GM03348 (cell line): ENCODE results near the gene MUC20.
"Not testable (repeated sequence)": the region's sequence is repeated elsewhere in the genome, so short reads cannot be mapped to it uniquely, and the experiment has no call there.

ENCODE experiments used
- DNase-seq: peaks from one replicate; pipeline ENCODE4 v3.0.0; 2012; ENCODE audit warnings: low spot score

MUC20 gene

GRCh38 chr3:195731356-195731905 lies 10.7 kb downstream of the MUC20 start:
- no peak for DNase-seq

DNA sequence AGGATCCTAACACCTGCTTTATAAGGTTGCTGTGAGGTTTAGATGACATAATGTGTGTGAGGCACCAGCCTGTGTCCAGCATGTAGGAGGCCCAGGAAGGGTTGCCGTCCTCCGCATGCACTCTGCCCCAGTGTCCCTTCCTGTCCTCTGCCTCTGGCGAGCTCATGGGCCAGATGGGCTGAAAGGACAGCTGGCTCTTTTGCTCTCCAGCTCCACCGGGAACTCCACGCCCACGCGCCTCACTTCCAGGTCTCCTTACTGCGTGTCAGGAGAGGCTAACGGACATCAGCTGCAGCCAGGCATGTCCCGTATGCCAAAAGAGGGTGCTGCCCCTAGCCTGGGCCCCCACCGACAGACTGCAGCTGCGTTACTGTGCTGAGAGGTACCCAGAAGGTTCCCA lies 12.2 kb downstream of the MUC20 start:
- no peak for DNase-seq

DNA sequence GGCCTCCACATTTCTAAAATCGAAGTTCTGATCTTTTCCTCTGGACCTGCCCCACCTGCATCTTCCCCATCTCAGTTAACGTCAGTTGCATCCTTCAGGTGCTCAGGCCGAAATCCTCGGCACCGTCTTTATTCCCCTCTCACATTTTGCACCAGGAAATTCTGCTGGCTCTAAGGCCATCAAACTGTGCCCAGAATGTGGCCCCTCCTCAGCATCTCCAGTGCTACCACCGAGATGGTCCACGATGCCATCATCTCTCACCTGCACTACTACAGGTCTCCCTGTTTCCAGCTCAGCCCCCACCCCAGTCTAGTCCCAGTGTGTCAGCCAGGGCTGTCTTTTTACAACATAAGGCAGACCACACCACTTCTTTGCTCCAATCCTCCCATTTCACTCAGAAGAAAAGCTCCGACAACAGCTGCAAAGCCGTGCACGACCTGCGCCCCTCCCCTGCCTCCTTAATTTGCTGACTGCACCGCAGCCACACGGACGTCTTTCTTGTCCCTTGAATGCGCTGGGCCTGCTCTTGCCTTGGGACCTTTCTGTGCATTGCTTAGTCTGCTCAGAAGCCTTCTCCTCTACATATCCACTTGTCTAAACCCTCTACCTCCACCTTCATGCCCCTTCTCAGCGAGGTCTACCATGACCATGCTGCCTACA lies 14.4 kb downstream of the MUC20 start:
- DNase-seq: no peak

DNA sequence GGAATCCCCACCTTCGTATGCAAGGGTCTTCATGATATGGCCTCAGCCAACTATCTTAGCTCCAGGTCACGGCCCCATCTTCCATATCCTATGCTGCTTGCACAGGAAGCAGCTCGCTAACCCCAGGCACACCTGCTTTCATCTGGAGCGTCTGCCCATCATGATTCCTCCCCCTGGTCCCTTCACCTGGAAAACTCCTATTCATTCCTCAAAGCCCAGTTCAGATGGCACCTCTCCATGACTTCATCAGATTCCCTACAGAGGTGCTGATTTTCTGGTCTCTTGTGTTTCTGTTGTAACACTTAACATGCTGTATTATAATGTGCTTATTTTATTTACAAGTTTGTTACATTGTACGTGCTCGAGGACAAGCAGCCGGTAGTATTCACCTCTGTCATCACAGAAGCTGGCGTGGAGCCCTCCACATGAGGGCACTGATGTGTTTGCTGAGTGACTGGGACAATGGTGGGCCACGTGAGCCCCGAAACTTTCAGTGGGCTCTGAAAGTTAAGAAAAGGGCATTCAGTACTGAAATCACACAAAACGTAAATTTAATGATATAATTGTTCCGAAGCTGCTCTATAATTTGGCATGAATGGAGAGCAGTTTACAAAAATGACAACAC lies 16.2 kb downstream of the MUC20 start:
- DNase-seq: no peak

DNA sequence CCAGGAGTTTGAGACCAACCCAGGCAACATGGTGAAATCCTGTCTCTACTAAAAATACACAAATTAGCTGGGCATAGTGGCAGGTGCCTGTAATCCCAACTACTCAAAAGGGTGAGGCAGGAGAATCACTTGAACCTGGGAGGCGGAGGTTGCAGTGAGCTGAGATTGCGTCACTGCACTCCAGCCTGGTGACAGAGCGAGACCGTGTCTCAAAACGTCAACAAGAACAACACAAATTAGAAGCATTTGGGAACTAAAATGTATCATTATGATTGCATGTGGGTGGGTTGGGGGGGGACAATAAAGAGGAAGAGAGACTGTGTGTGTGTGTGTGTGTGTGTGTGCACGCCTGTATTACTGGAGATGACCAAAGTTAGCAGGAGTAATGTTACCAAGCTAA lies 17.0 kb downstream of the MUC20 start:
- DNase-seq: not testable (repeated sequence)

DNA sequence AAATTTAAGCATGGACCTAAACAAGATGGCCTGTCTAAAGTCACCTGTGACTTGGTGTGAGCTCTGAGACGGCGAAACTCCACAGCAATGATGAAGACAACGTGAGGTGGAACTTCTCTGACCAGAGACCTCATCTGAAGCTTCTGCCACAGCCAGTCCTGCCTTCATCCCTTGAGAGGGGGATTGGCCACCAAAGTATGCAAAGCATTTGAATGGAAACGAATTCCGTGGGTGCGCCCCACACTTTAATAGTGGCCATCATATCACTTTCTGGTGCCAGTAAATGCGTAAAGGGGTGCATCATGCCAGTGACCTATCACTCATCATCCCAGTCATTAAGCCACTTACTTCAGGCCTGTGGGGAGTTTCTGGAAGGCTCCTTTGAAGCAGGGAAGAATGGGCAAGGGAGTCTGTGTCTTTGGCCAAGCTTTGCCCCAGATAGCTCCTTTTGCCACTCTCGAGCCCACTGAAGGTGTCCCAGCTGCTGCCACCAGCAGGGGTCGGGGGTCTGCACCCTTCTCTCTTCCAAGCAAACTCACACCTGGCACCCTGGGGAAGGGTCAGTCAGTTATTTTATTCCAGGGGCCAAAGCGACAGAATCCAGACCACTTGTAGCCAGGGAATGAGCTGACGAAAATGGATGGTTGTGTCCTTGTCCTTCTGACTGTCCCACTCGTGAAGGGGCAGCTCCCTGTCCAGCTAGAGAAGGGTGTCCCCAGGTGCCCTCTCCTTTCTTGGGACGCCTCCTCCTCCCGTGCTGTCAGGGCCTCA lies 17.7 kb downstream of the MUC20 start:
- no peak for DNase-seq

DNA sequence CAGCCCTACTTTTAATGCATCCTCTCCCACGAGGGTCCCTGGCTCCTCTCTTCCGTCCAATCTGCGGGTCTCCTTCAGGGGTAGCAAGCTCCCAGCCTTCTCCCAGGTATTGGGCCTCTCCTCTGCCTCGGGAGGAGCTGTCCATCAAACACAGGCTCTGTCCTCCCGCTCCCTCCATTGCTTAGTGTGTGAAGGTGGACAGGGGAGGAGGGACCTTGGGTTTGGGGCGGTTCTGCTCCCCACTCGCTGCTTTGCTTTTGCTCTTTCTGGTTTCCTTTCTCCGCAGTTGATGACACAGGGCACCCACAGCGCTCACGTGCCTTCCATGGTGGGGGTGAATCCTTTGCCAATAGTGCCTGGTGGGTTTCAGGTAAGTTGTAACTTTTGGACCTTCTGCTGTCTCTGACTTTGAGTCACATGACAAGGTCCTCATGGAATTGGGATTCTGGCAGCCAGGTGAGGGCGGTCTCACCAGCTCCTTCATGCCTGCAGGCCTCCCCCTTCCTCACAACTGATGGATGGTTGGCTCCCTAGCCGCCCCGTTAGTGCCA lies 18.9 kb downstream of the MUC20 start:
- no peak for DNase-seq

GRCh38 chr3:195744437-195744836 lies 23.7 kb downstream of the MUC20 start:
- no peak for DNase-seq

DNA sequence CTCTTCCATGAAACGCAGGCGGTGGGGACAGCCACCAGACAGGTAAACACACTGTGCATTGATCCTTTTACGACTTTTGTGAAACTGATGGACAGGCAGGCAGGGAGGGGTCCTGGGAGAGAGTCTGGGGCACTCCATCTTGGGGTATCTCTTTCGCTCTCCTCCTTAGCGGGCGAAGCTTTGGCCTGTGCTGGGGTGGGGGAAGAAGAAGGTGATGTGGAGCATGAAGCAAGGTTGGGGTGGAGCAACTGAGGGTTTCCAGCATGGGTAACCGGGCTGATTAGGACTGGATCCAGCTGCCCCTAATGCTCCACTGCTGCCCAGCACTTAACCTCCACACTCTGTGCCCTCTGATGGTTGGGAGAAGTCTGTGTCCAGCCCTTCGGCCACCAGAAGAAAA lies 25.6 kb downstream of the MUC20 start:
- no peak for DNase-seq

DNA sequence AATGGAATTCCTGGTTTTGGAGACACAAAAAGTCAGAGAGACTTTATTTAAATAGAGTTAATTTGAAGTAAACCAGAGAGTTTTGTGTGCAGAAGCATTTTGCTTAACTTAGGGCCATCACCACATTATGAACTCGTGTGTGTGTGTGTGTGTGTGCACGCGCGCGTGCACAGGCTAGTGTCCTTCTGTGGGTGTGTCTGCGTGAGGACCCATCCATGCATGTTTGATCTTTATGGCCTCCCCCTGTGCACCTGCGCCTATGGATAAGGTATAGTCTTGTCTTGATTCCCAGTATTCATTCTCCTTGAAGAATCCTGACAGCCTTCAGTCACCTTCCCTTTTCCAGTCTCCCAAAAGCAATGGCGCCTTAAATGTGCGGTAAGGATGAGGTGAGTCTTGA lies 26.0 kb downstream of the MUC20 start:
- no peak for DNase-seq

GRCh38 chr3:195748661-195749060 lies 27.9 kb downstream of the MUC20 start:
- no peak for DNase-seq

GRCh38 chr3:195749101-195749500 lies 28.3 kb downstream of the MUC20 start:
- not testable (repeated sequence) for DNase-seq

- DNase-seq: no peak
Measured at GRCh38 chr3:195750797-195751520, 30.2 kb downstream of the MUC20 start.

DNA sequence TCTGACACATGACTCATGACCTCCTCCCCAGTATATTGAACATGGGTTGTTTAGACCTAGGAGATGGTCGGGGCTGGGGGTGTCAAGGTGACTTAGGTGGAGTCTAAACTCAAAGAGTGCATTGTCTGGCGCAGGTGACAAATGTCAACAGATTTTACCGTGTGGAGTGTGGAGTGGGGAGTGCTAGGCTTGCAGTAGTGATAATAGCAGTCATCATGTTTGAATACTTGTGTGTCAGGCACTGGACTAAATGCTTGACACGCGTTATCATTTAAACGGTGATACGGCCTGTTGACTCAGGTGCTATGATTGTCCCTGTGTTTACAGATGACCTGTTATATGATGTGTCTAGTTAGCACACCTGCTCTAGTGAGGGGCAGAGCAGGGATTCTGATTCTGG lies 30.8 kb downstream of the MUC20 start:
- no peak for DNase-seq

GRCh38 chr3:195752066-195752465 lies 31.3 kb downstream of the MUC20 start:
- no peak for DNase-seq

GRCh38 chr3:195752546-195753331 lies 32.0 kb downstream of the MUC20 start:
- DNase-seq: no peak

DNA sequence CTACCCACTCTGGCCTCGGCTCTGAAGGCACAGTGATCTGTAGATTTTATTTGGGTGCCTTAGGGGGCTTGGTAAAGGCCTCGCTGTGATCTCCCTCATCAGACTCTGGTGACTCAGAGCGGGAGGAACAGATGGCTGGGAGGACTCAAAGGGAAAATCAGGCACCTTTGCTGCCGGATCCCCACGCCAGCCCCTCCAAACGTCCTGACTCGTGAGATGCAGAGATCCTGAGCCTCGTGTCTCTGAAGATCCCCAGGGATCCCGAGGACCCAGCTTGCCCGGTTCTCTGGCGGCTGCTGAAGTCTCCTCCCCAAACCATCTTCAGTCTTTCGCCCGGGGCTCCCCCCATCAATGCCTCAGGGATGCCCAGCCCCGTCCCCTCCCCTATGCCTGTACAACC lies 32.8 kb downstream of the MUC20 start:
- DNase-seq: no peak

DNA sequence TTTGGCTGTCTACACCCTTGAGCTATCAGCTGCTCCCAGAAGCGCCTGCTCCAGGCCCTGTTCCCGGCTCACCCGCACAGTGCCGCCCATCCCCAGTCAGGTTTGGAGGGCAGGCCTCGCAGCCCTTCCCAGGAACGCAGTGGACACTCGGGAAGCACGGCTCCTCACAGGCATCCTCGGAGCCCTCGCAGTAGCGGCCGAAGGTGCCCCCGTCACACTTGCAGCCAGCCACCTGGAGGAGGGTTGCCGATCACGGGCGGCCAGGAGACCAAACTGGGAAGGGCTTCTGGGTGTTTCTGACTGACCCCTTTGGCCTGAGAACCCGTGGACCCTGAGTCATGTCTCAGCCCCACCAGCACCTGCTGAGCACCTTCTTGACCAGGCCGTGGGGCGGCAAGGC lies 33.4 kb downstream of the MUC20 start:
- no peak for DNase-seq

GRCh38 chr3:195754906-195755305 lies 34.1 kb downstream of the MUC20 start:
- no peak for DNase-seq

DNA sequence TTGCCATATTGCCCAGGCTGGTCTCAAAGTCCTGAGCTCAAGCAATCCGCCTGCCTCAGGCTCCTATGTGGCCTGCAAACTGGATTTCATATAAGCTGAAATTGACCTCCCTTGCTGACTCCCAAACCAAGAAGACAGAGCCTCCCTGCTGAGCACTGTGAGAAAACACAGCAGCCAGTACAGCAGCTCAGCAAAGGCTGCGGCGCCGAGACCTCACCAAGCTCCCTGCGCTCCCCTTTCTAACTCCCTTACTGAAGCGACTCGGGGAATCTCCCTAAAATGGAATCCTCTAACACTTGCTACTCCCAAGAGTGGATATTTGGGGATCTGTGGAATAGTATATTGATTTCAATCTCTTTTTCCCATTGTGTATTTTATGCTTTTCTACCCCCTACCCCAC lies 34.6 kb downstream of the MUC20 start:
- no peak for DNase-seq
